ENCODE measurements around the gene CALR.

The CALR gene

GRCh38 chr19:12944104-12944674, 5.8 kb downstream of the CALR start:
- no peak overlapping the region for H3K4me3 ChIP-seq (ENCODE audit: low read length)
- TF ChIP-seq, protein P1, sequence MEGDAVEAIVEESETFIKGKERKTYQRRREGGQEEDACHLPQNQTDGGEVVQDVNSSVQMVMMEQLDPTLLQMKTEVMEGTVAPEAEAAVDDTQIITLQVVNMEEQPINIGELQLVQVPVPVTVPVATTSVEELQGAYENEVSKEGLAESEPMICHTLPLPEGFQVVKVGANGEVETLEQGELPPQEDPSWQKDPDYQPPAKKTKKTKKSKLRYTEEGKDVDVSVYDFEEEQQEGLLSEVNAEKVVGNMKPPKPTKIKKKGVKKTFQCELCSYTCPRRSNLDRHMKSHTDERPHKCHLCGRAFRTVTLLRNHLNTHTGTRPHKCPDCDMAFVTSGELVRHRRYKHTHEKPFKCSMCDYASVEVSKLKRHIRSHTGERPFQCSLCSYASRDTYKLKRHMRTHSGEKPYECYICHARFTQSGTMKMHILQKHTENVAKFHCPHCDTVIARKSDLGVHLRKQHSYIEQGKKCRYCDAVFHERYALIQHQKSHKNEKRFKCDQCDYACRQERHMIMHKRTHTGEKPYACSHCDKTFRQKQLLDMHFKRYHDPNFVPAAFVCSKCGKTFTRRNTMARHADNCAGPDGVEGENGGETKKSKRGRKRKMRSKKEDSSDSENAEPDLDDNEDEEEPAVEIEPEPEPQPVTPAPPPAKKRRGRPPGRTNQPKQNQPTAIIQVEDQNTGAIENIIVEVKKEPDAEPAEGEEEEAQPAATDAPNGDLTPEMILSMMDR (conservative IDR thresholded peaks at IDR 0.05; ENCODE audit: low read length): no peak
- DNase-seq (ENCODE audit: low read depth): no peak

- peak within 1 kb of the TSS; percentile 88 for H3K4me3 ChIP-seq (ENCODE audit: low read length)
Measured at GRCh38 chr19:12945479-12946091, 7.2 kb downstream of the CALR start, which contains the start of gene RAD23A. TSS of gene RAD23A (plus strand) at chr19:12945862. CDS start at chr19:12945949, 87 bp downstream.

DNA sequence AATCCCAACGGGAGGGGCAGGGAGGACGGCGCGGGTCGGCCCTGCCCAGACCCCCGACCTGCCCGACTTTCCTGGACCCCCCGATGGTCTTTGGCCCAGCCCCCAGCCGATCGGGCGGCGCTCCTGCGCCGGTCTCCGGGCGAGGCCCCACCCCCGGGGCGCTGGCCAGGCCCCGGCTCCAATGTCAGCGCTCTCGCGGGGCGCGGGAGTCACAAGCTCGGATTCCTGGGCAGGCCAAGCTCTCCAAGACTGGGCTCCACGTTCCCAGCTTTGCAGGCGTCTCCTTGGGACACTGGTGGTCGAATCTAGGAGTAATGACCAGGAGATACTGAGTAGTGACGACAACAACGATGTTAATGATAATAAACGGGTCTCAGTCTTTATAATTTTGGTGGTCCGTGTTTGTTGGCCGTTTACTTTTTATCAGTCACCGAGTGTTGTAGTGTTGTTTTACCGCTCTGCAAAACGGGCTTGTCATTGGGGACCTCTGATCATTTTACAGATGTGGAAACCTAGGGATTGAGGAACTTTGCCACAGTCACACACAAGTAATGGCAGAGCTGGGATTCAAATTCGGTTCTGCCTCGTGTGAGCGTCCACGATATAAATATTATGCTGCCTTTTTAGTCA, 7.8 kb downstream of the CALR start:
- TF ChIP-seq, protein P1 (conservative IDR thresholded peaks at IDR 0.05; ENCODE audit: low read length): no peak
- peak overlapping the region; percentile 88 for H3K4me3 ChIP-seq (ENCODE audit: low read length)
- DNase-seq (ENCODE audit: low read depth): peak; percentile 80

More at GRCh38 chr19:12945479-12946091, 7.2 kb downstream of the CALR start, which contains the start of gene RAD23A:
- TF ChIP-seq, protein P1 (conservative IDR thresholded peaks at IDR 0.05; ENCODE audit: low read length): no peak
- DNase-seq (ENCODE audit: low read depth): peak; percentile 97

GRCh38 chr19:12946731-12947496, 8.5 kb downstream of the CALR start:
- no peak for DNase-seq (ENCODE audit: low read depth)
- TF ChIP-seq, protein P1 (conservative IDR thresholded peaks at IDR 0.05; ENCODE audit: low read length): no peak
- H3K4me3 ChIP-seq (ENCODE audit: low read length): peak overlapping the region; percentile 88

GRCh38 chr19:12947702-12948611, 9.5 kb downstream of the CALR start:
- TF ChIP-seq, protein P1 (conservative IDR thresholded peaks at IDR 0.05; ENCODE audit: low read length): no peak
- no peak for DNase-seq (ENCODE audit: low read depth)
- H3K4me3 ChIP-seq (ENCODE audit: low read length): no peak overlapping the region

- DNase-seq (ENCODE audit: low read depth): no peak
- TF ChIP-seq, protein P1 (conservative IDR thresholded peaks at IDR 0.05; ENCODE audit: low read length): no peak
- H3K4me3 ChIP-seq (ENCODE audit: low read length): no peak overlapping the region
Measured at GRCh38 chr19:12948612-12949362, 10.4 kb downstream of the CALR start.

Measured in AG10803 (cell line).